Activated CD4-positive, CD25-positive, alpha-beta regulatory T cell treated with anti-CD3 and anti-CD28 coated beads, Interleukin-2, amount 50 U/mL, for 16 hours (primary cell): ENCODE results near the gene RETREG2.
"Not testable (repeated sequence)": the region's sequence is repeated elsewhere in the genome, so short reads cannot be mapped to it uniquely, and the experiment has no call there.

ENCODE experiments used
- DNase-seq: peaks from one replicate; pipeline ENCODE4 v3.0.0-alpha.2; 2020; ENCODE audit warnings: low read depth, low spot score

The RETREG2 gene

GRCh38 chr2:219197388-219197787, 19.3 kb downstream of the RETREG2 start:
- no peak for DNase-seq

- DNase-seq: no peak
Observed at GRCh38 chr2:219198974-219199373, 20.9 kb downstream of the RETREG2 start.

GRCh38 chr2:219199470-219200211, 21.6 kb downstream of the RETREG2 start:
- no peak for DNase-seq

- DNase-seq: not testable (repeated sequence)
Observed at GRCh38 chr2:219200502-219201326, 22.6 kb downstream of the RETREG2 start.

- not testable (repeated sequence) for DNase-seq
Observed at GRCh38 chr2:219201331-219201730, 23.3 kb downstream of the RETREG2 start.

DNA sequence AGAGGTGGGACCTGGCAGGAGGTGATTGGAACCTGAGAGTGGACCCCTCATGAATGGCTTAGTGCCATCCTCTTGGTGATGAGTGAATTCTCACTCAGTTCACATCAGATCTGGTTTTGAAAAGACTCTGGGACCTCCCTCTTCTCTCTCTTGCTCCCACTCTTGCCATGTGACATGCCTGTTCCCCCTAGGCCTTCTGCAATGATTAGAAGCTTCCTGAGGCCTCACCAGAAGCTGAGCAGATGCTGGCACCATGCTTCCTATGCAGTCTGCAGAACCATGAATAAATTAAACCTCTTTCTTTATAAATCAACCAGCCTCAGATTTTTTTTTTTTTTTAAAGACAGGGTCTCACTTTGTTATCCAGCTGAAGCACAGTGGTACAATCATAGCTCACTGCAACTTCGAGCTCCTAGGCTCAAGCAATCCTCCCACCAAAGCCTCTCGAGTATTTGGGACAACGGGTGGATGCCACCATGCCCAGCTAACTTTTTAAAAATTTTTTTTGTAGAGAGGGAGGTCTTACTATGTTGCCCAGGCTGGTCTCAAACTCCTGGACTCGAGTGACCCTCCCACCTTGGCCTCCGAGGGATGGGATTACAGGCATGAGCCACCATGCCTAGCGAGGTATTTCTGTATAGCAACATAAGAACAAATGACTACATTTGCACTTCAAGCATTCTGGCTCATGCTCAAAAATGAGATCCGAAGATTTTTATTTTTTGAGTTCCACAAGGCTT, 26.5 kb downstream of the RETREG2 start:
- no peak for DNase-seq

GRCh38 chr2:219205165-219205538, 27.1 kb downstream of the RETREG2 start:
- DNase-seq: no peak

GRCh38 chr2:219205981-219206327, 27.9 kb downstream of the RETREG2 start:
- no peak for DNase-seq

GRCh38 chr2:219206328-219207133, 28.5 kb downstream of the RETREG2 start, which contains the start of gene ZFAND2B:
Gene ZFAND2B (plus strand): TSS chr2:219206782. CDS start chr2:219206988, 206 bp downstream.
- DNase-seq: peak; percentile 89

GRCh38 chr2:219207134-219207883, 29.2 kb downstream of the RETREG2 start:
- no peak for DNase-seq

DNA sequence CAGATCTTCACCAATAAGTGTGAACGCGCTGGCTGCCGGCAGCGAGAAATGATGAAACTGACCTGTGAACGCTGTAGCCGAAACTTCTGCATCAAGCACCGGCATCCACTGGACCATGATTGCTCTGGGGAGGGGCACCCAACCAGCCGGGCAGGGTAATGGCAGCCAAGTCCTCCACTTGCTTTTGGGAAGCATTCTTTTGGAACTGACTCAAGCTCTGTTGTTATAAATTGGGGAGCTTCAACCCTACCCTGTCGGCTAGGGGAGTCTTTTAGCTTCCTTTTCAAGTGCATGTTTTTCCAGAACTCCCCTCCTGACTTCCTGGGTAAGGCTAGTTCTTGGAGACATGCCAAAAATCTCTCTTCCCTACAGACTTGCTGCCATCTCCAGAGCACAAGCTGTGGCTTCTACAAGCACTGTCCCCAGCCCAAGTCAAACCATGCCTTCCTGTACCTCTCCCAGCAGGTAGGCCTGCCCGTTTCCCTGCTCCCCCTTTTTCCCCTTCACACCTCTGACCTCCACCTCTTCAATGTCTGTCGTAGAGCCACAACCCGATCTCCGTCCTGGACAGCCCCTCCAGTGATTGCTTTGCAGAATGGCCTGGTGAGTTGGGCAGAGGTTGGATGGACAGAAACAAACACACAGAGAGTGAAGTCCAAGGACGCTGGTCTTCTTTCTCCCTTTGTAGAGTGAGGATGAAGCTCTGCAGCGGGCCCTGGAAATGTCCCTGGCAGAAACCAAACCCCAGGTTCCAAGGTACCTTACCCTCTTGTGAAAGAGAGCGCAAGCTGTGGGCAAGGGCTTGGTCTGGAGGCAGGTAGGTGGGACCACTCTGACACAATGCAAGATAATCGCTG, 30.0 kb downstream of the RETREG2 start:
- no peak for DNase-seq

GRCh38 chr2:219209236-219210195, 31.4 kb downstream of the RETREG2 start:
- DNase-seq: no peak

- no peak for DNase-seq
Observed at GRCh38 chr2:219210196-219210885, 32.3 kb downstream of the RETREG2 start.

GRCh38 chr2:219210886-219211362, 32.8 kb downstream of the RETREG2 start:
- DNase-seq: no peak

DNA sequence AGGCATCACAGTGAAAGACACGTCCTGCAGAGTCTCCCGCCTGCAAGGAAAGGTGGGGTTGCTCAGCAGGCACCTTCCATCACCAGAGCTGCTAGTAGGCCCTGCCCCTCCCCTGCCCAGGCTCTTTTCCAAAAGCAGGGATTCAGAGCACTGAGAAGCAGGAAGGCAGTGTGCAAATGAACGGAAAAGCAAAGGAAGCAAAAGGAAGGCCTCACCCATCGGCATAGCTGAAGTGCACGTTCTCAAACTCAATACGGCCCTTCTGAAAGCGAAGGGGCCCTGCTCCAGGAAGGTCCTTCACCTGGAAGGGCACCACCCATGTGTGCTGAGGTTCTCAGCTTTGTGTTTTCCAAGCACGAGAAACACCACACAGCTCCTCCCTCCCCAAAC, 34.9 kb downstream of the RETREG2 start:
- no peak for DNase-seq

- no peak for DNase-seq
Observed at GRCh38 chr2:219213486-219214071, 35.5 kb downstream of the RETREG2 start.

DNA sequence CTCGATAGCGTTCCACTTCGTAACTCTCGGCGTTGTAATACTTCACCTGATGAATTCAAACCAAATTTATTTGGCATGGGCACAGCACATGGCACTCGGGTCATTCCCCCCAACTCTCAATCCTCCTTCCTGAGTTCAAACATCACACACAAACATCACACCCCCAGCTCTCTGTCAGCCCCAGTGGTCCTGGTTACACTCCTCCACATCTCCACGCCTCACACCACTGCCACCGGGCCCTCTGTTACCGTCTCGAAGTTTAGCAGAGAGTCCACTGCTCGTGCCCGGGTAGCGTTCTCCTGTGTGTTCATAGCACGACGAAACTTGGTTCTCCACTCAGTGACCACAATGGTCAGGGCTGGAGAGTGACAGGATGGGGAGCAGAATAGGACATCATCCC, 36.1 kb downstream of the RETREG2 start:
- DNase-seq: no peak
